NCI-H2107 treated with DMSO at 0.1 percent for 48 hours (cell line): Measurements from ENCODE around the gene SLC7A4.

Experiments used
- DNase-seq: peaks from one replicate; lab custom pipeline; 2025; ENCODE audit not compliant: unreplicated experiment; lab: John Stamatoyannopoulos, UW

Gene SLC7A4

GRCh38 chr22:21000207-21000986, 32.0 kb downstream of the SLC7A4 start:
- no peak for DNase-seq

- DNase-seq, result no peak
Observed at GRCh38 chr22:20999350-21000206, 32.8 kb downstream of the SLC7A4 start.

- DNase-seq, result no peak
Observed at GRCh38 chr22:20998411-20999336, 33.7 kb downstream of the SLC7A4 start.

- no peak for DNase-seq
Observed at GRCh38 chr22:20997536-20998257, 34.7 kb downstream of the SLC7A4 start.

GRCh38 chr22:20996598-20997535, 35.5 kb downstream of the SLC7A4 start:
- DNase-seq, result no peak

GRCh38 chr22:20996031-20996410, 36.3 kb downstream of the SLC7A4 start:
- DNase-seq, result no peak

- DNase-seq, result no peak
Observed at GRCh38 chr22:20995329-20996030, 36.9 kb downstream of the SLC7A4 start.

GRCh38 chr22:20994902-20995241, 37.5 kb downstream of the SLC7A4 start:
- no peak for DNase-seq

GRCh38 chr22:20994128-20994901, 38.0 kb downstream of the SLC7A4 start:
- no peak for DNase-seq

- no peak for DNase-seq
Observed at GRCh38 chr22:20993304-20994127, 38.8 kb downstream of the SLC7A4 start.

- DNase-seq, result no peak
Observed at GRCh38 chr22:20992456-20993303, 39.7 kb downstream of the SLC7A4 start.

GRCh38 chr22:20992056-20992442, 40.3 kb downstream of the SLC7A4 start:
- no peak for DNase-seq

- DNase-seq, result no peak
Observed at GRCh38 chr22:20991252-20992055, 40.9 kb downstream of the SLC7A4 start.

GRCh38 chr22:20990184-20991180, 41.9 kb downstream of the SLC7A4 start:
- no peak for DNase-seq
